T-helper 9 cell (primary cell): ENCODE results near the gene CDKAL1.
A peak's percentile ranks its signal among the peaks of the same experiment; 100 is the strongest.
"Not testable (repeated sequence)": the region's sequence is repeated elsewhere in the genome, so short reads cannot be mapped to it uniquely, and the experiment has no call there.

ENCODE experiments used
- DNase-seq: peaks from one replicate; pipeline ENCODE4 v3.0.0-alpha.2; 2020
- total RNA-seq, 2 donors: gene quantifications; one replicate each; lab custom pipeline; 2026; lab: John Stamatoyannopoulos, UW

CDKAL1 gene
- total RNA-seq, result 47.1 to 50.4 reads per million in 2 donors

DNA sequence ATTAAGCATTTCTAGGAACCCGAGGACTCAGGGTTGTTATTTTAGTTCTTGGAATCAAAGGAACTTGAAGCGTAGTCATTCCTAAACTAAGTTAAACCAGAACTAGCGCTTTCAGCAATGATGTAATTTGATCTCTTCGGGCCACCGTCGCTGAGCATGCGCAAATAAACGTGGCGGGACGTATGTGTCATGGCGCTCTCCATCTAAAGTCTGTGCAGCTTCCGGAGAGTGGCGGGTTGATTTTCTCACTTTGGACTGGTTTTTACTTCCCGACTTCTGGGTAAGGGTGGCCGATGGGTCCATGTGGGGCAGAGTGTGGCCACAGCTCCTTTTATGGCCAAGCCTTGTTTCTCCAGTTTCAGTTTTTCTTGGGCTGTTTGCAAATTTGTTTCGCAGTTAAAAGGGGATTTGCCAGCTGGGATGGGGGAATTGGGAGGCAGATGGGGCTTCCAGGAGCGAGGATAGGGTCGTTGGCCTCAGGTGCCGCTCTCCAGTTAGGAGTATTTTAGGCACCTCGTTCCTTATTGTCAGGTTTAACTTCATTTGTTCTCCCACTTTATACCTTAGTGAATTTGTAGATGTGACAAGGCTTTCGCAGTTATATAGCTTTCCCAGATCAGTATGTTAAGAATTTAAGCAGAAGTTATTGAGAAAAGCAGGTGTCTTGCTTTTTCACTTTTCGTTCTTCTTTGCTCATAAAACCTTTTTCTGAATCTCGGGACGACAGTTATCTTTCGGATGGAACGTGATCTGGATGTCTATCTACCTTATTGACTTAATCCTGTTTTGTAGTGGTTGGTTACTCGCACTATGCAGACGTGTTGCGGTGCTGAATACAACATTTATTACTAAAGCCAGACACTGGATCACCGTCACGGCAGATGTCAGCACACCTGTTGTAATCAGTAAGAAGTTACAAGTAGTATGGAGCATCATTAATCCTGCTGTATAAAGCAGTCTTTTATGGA is at the start of gene CDKAL1:
TSS of gene CDKAL1 (plus strand) at position 163 of the 968 bp plus-strand sequence. CDS start 11,894 bp downstream, outside the sequence.
- DNase-seq, result peak; percentile 85

DNA sequence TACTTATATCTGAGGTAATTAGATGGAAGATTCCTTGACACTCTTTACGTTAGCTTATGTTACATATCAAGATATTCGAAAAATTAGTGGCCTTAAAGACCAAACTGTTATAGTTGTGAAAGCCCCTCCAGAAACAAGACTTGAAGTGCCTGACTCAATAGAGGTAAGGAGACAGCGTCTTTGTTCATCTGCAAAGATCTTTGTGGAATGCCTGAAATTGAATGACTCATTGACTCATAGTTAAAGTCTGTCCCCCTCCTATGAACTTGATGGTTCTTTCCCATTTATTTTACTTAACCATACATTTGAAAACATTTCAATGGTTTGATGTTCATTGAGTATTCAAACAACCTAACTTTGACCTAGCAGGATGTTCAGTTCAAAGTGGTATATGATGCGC is 47.6 kb upstream of the CDKAL1 start:
- no peak for DNase-seq

GRCh38 chr6:20487669-20488375 is 46.4 kb upstream of the CDKAL1 start:
- DNase-seq, result no peak

GRCh38 chr6:20490591-20490990 is 43.7 kb upstream of the CDKAL1 start:
- no peak for DNase-seq

GRCh38 chr6:20492099-20492498 is 42.2 kb upstream of the CDKAL1 start:
- DNase-seq, result no peak

GRCh38 chr6:20497216-20498040 is 36.8 kb upstream of the CDKAL1 start:
- no peak for DNase-seq

DNA sequence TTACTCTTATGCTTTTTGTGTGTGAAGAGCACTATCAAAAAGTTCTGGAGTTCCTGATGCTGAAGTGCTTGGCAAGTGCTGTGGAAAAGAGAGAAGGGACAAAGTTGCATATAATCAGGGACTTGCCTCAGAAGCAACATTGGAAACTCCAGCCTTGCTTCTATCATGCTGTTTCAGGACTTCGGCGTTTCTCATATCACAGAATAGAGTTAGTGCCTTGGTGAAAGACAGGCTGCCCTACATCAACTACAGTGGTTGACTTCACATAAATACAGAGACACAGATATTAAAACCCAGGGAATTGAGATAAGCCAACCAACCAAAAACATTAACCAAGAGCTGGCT is 36.2 kb upstream of the CDKAL1 start:
- DNase-seq, result no peak

DNA sequence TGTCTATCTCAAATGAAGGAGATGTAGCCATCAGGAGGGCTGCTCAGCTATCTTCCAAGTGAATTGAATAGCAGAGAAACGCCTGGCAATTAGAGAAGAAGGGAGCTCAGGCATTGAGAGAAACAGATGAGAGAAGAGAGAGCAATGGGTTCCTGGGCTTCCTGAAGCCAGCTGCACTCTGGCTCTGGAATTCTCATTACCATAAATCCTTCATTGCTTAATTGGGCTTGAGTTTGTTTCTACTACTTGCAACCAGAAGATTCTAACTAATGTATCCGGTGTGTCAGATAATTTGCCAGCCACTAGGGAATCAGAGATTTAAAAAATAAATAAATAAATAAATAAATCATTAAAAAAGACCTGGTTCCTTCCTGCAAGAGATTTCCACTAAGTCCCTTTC is 25.0 kb upstream of the CDKAL1 start:
- DNase-seq, result no peak

DNA sequence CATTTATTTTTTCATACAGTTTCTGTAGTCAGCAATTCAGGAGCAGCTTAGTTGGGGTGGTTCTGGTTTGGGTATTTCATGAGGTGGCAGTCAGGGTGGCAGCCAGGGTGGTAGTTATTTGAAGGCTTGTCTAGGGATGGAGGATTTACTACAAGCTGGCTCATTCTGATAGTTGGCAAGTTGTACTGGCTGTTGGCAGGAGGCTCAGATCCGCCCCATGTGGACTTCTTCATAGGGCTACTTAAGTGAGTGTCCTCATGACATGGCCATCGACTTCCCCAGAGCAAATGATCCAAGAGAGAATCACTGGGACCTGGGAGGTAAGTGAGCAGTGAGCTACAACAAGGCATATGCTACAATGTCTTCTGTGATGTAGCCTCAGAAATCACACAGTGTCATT is 22.4 kb upstream of the CDKAL1 start:
- DNase-seq, result no peak

DNA sequence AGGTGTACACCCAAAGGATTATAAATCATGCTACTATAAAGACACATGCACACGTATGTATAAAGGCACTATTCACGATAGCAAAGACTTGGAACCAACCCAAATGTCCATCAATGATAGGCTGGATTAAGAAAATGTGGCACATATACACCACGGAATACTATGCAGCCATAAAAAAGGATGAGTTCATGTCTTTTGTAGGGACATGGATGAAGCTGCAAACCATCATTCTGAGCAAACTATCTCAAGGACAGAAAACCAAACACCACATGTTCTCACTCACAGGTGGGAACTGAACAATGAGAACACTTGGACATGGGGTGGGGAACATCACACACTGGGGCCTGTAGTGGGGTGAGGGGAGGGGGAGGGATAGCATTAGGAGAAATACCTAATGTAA is 9.0 kb upstream of the CDKAL1 start:
- not testable (repeated sequence) for DNase-seq

DNA sequence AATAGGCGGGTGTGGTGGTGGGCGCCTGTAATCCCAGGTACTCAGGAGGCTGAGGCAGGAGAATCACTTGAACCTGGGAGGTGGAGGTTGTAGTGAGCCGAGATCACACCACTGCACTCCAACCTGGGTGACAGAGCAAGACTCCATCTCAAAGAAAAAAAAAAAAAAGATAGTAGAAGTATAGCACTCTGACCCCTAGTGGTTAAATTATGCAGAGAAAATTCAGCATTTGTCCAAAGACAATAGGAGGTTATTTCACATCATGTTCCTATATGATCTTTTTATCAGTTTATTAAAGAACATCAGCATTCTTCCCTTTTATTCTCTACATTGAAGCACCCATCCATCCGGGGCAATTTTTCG is 5.2 kb upstream of the CDKAL1 start:
- not testable (repeated sequence) for DNase-seq

DNA sequence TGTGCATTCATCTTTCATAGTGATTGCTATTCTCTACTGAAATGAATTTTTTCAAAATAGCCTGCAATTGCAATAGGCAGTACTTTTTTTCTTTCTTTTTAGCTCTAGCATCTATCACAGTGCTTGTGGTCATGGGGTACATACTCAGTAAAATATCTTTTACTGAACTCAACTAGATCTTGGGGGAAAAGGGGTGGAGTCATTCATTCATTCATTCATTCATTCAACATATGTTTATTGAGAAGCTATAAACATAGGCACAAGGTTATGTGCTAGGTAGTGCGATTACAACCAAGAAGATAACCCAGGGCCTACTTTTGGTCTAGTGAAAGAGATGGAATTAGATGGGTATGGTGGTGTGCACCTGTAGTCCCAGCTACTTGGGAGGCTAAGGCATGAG is 1.4 kb upstream of the CDKAL1 start:
- DNase-seq, result no peak

- DNase-seq, result no peak
These were observed 437 bp upstream of the CDKAL1 start for GRCh38 chr6:20533746-20534294.

DNA sequence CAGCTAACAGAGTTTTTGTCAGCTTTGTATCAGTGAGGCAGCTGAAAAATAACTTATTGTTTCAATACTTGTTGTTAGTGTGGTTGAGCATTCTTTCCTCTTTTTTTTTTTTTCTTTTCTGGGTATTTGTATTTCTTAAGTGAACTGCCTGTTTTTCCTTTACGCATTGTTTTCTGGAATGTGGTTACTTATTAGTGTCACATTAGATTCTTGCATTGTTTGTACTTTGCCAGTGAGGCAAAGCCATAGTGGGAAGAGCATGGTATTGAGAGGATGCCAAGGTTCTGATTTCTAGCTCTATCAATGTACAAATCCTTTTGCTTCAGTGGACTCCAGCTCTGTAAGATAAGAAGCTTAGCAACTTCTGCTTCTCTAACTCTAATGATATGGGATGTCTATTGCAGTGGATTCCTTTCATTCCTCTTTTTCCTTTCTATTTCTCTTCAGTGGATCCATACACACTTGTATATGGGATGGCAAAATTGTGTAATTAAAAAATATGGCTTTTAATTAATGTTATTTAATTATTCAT is 3.9 kb downstream of the CDKAL1 start:
- DNase-seq, result no peak

DNA sequence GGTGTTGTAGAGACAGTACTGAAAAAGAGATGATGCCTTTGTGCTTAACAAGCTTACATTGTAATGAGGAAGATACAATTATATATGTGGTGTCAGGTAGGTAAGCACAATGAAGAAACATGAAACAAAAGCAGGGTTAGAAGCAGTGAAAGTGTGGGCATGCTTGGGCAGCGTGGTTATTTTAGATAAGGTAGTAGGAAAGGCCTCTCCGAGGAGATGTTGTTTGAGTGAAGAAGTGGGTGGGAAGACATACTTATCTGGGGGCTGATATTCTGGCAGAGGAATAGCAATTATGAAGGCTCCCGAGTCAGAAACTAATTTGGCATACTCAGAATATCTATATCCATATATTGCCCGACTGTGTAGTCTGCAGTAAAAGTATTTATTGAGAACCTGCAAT is 4.7 kb downstream of the CDKAL1 start:
- DNase-seq, result no peak

GRCh38 chr6:20539387-20539786 is 5.1 kb downstream of the CDKAL1 start:
- no peak for DNase-seq

GRCh38 chr6:20540683-20541082 is 6.4 kb downstream of the CDKAL1 start:
- DNase-seq, result no peak

DNA sequence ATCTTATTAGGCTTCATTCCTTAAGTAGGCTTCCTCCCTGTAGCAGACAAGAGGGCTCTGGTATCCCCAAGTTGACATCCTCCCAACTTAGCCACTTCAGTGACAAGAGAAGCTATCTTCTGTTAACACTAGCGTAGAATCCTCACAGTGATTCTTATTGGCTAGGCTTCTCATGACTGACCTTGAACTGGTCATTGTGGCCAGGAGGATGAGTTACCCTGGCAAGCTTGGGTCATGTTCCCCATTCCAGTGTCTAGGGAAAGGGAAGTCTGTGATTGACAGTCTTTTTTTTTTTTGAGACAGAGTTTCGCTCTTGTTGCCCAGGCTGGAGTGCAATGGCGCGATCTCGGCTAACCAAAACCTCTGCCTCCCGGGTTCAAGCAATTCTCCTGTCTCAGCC is 7.1 kb downstream of the CDKAL1 start:
- DNase-seq, result no peak

GRCh38 chr6:20542927-20543602 is 8.8 kb downstream of the CDKAL1 start:
- DNase-seq, result no peak

GRCh38 chr6:20548264-20548663 is 14.0 kb downstream of the CDKAL1 start:
- no peak for DNase-seq

DNA sequence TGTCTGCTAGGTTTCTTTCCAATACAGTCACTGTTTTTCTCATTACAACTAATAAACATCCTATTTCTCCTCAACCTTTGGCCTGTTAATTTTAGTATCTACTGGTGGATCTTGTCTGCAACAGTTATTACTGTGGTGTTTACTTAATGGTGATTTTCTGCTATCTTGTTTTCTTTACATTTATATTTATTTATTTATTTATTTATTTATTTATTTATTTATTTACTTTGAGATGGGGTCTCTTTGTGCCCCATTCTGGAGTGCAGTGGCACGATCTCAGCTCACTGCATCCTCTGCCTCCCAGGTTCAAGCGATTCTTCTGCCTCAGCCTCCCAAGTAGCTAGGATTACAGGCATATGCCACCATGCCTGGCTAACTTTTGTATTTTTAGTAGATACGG is 15.1 kb downstream of the CDKAL1 start:
- DNase-seq, result not testable (repeated sequence)

- no peak for DNase-seq
These were observed 20.1 kb downstream of the CDKAL1 start for GRCh38 chr6:20554326-20554725.
